Amygdala (tissue), 56 donors: ENCODE measurements around the gene FAM114A1.
A peak's percentile ranks its signal among the peaks of the same experiment; 100 is the strongest.
"Not testable (repeated sequence)": the region's sequence is repeated elsewhere in the genome, so short reads cannot be mapped to it uniquely, and the experiment has no call there.

Source experiments
- DNase-seq, 56 donors: peaks; one replicate each; lab custom pipeline; 2025; lab: John Stamatoyannopoulos, UW

FAM114A1 gene

DNA sequence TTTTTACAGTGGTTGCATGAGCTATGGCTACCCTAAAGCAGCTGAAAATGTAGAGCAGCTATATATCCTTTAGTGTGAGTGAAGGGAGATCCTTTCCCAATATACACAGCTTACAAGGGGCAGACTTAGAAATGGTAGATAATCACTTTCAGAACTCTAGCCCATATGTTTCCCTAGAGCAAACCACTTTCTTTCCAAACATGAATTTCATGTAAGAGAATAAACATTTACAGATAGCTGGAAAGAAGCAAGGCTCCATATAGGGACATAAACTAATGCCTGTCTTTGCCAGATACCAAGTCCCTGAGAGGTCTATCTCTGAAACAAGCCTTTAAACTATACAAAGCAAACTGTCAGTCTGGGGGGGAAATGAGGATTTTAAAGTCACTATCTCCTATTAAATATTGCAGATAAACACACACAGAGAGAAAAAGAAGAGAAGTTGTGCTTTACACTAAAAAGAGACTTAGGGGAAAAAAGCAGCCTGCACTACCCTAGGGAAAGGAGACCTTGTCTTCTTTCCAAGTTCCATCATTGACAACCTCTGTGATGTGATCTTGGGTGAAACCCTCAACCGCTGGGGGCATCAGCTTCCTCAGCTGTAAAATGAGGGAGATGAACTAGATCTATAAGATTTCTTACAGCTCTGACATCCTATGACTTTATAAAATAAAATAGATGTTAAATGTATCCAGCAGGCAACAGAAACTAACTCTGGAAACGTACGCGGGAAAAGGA lies 91.0 kb downstream of the FAM114A1 start:
- no peak for DNase-seq

DNA sequence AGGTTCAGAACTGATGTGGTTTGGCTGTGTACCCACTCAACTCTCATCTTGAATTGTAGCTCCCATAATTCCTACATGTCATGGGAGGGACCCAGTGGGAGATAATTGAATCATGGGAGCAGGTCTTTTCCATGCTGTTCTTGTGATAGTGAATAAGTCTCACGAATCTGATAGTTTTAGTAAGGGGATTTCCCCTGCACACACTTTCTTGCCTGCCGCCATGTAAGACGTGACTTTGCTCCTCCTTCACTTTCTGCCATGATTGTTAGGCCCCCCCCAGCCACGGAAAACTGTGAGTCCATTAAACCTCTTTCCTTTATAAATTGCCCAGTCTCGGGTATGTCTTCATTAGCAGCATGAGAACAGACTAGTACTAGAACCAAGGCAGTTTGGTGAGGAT lies 91.6 kb downstream of the FAM114A1 start:
- not testable (repeated sequence) for DNase-seq

DNA sequence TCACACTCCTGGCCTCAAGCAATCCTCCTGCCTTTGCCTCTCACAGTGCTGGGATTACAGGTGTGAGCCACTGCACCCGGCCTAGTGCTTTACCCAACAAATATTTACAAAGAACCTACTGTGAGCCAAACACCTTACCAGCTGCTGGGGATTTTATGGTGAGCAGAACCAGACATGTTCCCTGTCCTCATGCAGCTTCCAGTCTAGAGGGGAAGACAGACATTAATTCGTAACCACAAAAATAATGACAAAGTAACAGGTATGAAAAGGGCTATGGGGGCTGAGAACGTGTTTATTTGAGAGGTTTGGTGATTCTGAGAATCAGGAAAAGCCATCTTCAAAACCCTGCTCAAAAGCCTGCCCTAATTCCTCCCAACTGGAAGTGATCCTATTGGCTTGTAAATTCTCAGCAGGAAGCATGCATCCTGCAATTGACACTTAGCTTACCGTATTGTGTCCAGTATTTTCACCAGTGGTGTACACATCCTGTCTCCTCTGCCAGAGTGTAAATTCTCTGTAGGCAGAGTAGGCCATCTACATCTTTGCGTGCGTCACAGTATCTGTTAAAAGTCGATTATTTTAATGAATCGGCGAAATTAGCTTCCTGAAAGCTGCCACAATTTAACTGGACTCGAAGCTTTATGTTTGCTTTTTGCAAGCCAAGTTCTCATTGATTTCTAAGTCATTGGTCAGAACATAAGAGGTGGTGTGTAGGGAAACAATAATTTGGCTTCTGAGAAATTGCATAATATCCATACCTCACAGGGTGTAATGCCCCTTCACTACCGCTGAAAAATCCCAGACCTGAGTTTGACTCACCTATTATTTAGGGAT lies 97.6 kb downstream of the FAM114A1 start:
- no peak for DNase-seq

DNA sequence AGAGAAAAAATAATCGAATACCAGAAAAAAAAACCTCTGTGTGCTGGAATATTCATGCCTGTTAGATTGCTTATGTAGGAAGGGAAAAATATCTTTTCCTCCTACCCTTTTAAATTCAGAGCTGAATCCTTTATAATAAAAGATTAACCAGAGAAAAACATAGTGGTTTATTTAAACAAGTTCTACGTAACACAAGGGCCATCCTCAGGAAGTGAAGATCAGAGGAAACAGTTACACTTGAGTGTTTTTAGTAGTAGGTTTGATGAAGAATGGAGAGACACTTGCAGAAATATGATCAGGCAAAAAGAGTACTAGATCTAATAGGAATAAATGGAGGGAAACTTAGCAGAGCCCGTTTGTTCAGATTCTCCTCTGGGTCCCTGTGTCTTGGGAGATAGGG lies 98.3 kb downstream of the FAM114A1 start:
- no peak for DNase-seq

DNA sequence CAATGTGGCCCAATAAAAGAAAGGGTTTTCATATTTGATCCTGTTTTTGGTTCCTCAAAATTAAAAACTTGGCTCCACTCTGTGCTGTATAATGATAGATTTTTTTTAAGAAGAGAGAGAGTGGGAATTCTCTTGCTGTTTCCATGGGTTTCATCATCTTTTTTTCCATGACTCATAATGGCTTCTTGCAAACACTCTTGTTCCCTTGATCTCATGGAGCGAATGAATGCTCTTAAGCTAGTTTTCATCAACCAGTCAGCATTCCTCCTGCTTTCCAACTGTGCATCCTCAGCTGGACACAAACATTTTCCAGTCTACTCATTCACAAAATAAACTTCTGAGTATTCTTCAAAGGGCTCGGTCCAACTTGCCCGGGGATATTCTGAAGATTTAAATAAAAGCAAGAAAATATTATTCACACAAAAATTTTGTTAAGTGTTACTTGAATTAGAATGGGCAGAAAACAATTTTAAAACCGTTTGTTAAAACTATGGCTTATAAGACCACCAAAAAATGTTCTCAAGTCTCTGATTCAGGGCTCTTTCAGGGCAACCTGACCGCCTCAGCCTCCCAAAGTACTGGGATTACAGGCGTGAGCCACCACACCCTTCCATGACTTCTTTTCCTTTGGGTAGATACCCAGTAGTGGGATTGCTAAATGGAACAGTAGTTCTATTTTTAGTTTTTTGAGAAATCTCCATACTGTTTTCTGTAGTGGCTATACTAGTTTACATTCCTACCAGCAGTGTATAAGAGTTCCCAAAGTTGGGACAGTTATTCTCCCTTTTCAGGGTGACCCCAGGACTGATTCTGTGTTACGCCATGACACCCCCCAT lies 99.9 kb downstream of the FAM114A1 start:
- no peak for DNase-seq

DNA sequence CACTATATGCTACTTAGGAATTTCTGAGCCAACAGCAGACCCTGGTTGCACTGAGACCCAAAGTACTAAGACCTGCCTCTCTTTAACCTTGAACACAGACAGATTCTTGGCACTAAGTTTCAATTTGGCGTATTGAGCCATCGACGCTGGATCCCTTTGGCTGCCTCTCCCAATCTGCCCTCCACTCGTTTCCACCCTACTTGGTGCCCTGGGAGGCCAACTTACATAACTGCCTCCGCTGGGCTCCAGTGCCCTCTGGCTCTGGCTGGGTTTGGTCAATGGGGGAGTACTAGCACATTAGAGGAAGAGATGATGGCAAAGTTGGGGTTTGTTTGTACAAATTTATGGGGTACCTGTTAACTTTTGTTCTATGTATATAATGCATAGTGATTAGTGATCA lies 101.1 kb downstream of the FAM114A1 start:
- no peak for DNase-seq

DNA sequence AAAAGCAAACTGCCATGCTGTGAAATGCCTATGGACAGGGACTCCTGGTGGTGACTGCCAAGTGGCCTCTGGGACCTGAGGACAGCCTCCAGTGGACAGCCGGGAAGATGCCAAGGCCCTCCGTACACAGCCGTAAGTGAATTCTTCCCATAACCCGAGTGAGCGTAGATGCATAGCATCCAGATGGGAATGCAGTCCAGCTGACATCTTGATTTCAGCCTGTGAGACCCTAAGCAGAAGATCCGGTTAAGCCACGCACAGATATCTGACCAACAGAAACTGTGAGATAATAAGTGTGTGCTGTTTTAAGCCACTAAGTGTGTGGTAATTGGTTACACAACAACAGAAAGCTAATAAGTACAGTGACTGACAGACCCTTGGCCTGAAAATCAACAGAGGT lies 108.7 kb downstream of the FAM114A1 start:
- DNase-seq, result no peak

DNA sequence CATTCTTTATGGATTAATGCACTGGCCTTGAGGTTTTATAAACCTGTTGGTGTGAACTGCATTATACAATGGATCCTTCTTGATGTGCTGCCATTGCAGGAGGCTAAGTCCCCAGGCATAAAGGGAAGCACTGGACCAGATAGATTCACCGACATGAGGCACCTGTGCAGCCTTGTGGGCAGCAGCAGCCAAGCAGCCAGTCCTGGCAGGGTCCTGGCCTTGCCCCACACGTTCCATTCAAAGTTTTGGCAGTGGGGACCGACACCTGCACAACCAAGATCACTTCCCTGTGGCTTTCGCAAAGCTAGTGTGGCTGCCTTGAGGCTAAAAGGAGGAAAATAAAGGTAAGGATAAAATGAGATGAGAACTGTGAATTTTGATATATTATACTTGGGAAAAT lies 111.5 kb downstream of the FAM114A1 start:
- DNase-seq, result no peak

DNA sequence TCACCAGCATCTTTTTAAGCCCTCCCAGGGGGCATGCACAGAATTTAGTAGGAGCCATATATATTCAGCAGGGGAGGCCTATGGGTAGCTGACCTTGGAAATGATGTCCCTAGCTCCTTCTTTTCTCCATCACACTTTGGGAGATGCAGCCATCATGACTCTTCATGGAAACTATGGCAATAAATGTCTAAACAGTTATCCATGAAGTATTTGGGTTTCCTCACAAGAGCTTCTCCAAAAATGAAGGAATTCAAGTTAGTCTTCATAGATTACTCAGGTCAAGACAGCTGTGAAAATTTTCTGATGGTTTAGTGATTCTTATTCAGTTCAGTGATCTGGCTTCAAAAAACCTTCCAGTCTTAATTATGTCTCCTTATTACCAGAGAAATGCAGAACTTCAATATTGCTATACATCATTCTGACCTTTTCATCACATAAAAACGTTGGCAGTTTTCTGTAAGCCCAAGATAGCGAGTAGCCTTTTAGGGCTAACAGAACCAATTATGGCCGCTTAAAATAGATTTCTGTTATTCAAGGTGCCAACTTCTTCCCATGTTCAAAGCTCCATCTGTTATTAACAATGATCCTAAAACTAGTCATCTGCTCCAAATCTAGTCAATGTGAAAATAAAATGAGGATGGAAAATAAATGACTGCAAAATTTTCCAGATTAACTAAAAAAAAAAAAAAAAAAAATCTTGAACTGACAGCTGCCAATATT lies 112.1 kb downstream of the FAM114A1 start:
- DNase-seq, result no peak

DNA sequence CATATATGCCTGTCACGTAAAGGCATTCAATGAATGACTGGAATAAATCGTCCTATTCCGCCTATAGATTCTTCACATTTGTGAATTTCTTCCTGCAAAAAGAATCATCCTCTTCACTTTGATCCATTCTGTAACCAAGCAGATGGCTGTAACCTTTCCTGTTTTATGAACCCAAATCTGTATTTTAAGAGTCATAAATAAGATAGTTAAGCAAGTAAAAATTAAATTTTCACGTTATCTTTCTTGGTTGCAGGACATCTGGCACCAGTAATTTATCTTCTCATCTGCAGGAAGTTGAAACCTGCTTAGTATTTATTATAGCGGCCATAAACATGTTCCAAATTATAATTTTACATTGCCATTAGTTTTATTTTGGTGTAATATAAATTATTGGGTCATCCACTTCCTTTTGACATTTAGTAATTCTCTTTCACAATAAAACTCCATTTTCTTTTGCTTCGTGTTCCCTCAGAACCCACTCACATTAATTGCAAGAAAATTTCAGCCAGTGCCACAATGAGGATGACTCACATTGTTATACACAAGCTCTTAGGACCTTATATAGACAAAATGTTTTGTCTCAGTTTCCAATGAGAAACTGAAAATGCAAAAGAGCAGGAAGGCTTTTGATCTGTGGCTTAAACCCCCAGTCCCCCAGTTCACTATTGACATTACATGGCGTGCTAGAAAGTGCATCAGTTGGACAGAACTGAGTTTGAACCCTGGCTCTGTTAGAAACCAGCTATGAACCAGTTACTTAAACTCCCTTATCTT lies 113.5 kb downstream of the FAM114A1 start:
- DNase-seq, result no peak

DNA sequence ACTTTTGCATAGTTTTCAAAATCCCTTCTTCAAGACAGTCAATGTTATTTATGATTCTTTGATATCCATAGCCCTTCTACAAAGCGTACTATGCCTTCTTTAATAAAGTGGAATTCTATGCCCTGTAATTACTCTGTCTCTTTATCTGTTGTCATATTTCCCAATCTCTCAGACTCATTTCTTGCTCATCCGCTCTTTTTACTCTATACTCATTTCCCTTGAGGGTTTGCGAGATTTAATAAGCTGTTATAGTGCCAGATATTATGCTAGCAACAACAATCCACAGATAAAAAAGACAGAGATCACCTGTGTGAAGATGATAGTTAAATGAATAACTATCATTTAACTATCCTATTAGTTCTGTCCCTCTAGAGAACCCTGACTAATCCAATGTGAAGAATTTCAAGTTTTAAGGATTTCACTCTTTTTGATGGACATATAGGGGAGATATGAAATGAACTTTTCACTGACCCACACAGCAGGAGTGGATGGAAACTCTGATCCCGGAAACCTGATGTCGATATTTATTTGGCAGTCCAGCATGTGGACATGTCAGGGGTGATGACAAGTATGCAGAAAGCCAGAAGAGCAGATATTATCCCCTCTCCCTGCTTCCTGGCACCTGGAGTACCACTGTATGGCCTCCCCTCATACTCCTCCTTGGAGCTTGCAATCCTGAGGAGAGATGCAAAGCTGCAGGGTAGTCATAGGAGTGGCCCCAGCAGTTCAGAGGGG lies 114.9 kb downstream of the FAM114A1 start:
- no peak for DNase-seq

DNA sequence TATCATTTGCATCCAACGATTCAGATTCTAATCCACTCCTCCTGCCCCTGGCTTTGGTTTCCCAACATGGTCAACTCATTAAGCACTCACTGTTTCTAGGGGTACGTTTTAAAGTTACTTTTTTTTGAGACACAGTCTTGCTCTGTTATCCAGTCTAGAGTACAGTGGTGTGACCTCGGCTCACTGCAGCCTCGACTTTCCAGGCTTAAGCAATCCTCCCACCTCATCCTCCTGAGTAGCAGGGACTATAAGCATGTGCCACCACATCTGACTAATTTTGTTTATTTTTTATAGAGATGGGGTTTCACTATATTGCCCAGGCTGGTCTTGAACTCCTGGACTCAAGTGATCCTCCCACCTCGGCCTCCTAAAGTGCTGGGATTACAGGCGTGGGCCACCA lies 115.7 kb downstream of the FAM114A1 start:
- no peak for DNase-seq

DNA sequence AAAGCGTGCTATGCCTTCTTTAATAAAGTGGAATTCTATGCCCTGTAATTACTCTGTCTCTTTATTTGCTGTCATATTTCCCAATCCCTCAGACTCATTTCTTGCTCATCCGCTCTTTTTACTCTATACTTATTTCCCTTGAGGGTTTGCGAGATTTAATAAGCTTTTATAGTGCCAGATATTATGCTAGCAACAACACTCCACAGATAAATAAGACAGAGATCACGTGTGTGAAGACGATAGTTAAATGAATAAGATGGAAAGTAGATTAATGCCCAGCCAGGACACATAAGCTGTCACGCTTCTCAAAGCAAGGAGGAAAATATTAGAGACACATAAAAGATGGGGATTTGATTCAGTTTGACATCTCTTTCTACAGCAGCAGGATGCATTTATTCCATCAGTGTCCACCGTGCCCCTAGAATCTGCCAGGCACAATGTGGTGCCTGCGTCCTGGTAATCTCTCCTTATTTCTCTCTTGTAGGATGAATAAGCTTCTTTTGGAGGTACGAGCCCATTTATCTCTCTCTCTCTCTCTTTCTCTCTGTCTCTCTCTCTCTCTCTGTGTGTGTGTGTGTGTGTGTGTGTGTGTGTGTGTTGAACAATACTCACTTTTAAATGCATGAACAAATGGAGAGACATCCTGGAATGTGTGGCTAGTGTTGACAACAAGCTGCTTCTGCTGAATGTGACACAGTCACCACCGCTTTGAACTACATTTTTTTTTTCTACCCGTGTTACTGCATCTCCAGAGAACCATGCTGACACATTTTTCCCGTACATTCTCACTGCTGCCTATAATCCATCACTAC lies 116.4 kb downstream of the FAM114A1 start:
- DNase-seq, result peak in 1 of 56 donors; percentile 11

DNA sequence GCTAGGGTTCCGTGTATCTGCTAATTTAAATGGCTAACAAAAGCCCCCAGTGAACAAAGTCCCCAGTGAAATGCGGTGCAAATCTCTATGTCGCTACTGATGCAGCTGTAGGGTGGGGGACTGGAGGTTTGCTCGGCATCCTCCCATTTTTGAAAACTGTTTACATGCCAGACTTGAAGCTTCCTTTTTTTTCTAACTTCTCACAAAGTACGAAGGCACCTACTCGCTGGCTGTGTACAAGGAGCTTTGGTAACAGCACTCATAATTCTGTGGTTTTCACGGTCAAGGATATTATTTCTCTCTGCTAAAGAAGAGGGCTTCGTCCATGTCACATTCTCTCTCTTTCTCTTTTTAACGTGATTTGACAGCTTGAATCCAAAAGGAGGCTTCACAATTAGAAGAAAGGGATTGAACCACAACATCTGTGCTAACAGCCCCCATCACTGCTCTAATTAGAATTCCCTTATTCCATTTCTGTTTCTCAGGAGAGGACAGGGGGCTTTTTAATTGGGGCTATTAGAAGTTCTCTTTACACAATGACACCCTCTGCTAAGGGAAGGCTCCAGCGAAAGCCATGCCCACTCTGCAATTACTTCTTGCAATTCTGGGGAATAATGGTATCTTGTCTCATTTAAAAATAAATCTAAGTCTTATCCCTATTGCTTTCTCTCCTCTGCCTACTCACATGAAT lies 117.9 kb downstream of the FAM114A1 start:
- DNase-seq, result no peak

DNA sequence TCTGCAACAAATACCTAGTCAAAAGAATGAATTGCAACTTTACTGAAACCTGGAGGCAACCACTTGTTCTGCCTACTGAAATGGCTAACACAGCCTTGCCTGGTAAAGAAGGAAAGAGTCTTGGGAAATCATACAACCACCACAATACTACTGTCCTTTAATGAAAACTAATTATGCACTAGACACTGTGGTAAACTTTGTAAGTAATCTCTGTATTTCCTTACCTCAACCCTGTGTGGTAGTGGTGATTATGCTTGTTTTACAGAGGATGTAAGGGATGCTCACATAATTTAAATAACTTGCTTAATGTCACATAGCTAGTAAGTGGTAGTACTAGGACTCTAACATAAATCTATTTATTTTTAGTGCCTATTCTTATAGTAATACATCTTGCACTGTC lies 119.9 kb downstream of the FAM114A1 start:
- no peak for DNase-seq

DNA sequence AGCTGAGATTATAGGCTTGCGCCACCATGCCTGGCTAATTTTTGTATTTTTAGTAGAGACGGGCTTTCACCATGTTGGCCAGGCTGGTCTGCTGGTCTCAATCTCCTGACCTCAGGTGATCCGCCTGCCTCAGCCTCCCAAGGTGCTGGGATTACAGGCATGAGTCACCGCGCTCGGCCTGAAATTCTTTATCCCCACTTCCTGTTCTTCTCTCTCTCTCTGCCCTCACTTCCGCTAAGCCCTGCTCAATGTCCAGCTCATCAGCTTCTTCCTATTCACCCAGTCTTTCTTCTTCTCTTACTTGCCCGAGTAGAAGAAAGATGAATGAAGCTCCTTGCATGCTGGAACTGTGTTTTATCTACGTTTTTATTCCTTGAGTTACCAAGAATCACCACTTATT lies 120.7 kb downstream of the FAM114A1 start:
- not testable (repeated sequence) for DNase-seq

DNA sequence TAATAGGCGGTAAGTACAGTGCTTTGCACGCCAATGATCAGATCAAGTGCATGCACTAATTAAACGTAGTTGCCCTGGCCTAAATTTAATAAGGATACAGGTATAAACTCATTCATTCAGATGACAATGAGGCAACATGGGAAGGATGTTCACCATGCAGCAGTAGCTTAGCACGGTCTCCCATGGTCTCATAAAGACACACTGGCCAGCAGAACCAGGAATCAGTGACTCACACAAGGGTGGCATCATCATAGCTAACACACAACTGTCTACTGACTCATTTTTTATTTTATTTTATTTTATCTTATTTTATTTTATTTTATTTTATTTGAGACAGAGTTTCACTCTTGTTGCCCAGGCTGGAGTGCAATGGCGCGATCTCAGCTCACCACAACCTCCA lies 121.9 kb downstream of the FAM114A1 start:
- no peak for DNase-seq

DNA sequence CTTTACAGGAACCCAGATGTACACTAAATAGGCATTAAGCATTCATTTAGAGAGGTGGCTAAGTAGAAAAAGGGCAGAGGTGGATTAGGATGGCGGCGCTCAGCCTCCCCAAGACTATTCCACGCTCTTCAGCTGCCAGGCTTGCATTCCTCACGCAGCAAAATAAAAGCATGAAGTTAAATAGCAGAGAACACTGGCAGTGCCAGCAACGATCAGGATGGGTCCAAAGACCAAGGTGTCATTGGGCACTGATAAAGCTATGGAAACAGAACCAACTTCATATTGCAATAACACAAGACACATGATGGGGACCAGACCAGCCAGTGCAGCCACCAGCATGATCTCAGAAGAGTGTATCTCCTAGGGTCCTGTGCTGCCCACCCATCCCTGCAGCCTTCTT lies 122.6 kb downstream of the FAM114A1 start:
- no peak for DNase-seq
